IMR-90 (cell line): ENCODE data around the gene SPAG7. TPM values are rescaled to one million over a fixed set of nuclear protein-coding genes. Genes with fewer than 3 reads are reported as not detected.

Experiments
- ATAC-seq: fragments of 200-7000 bp; cut with Tn5 transposase; 2 replicates; pipeline ENCODE4 v1.9.1; 2020; ENCODE audit warnings: low read depth, mild to moderate bottlenecking, moderate library complexity
- BruUV-seq: library from RNA; stranded (reverse); fragments of 400-500 nt; replicated peaks from 2 replicates; lab custom pipeline; 2021; lab: Mats Ljungman, UMichigan
- CTCF ChIA-PET: fragments of 300-600 bp; formaldehyde crosslinking; extraction: SDS; loops from one replicate; lab custom pipeline; 2021; ENCODE audit warnings: antibody characterized with exemption; lab: Yijun Ruan, JAX
- POLR2A ChIA-PET: fragments of 300-600 bp; sonication (Branson Sonifier 250); formaldehyde crosslinking; loops from one replicate; lab custom pipeline; 2022; ENCODE audit warnings: antibody characterized with exemption; ENCODE audit not compliant: unreplicated experiment; lab: Charles Lee
- DNase-seq: peaks from one replicate; pipeline ENCODE4 v3.0.0; 2013
- H2AFZ ChIP-seq: replicated peaks from 2 replicates; pipeline ENCODE3; 2013; ENCODE audit warnings: low read length, mild to moderate bottlenecking; ENCODE audit not compliant: poor library complexity
- H2AK5ac ChIP-seq: 2 replicates; pipeline ENCODE4 v1.6.1; 2013; ENCODE audit warnings: low read depth, low read length, inconsistent platforms
- H2AK9ac ChIP-seq: replicated peaks from 2 replicates; pipeline ENCODE3; 2013; ENCODE audit warnings: mild to moderate bottlenecking, low read depth, low read length, moderate library complexity; ENCODE audit not compliant: poor library complexity
- H2BK120ac ChIP-seq: 2 replicates; pipeline ENCODE4 v1.6.1; 2013; ENCODE audit warnings: low read depth, low read length, inconsistent platforms
- H2BK15ac ChIP-seq: 3 replicates; pipeline ENCODE4 v1.6.1; 2013; ENCODE audit warnings: low read depth, low read length, inconsistent platforms
- H2BK20ac ChIP-seq: 2 replicates; pipeline ENCODE4 v1.6.1; 2013; ENCODE audit warnings: low read depth, mild to moderate bottlenecking, inconsistent platforms, low read length, moderate library complexity
- H2BK5ac ChIP-seq: 2 replicates; pipeline ENCODE4 v1.6.1; 2013; ENCODE audit warnings: mild to moderate bottlenecking, low read depth, low read length, inconsistent platforms; ENCODE audit not compliant: poor library complexity, severe bottlenecking
- H3K14ac ChIP-seq: replicated peaks from 2 replicates; pipeline ENCODE4 v1.6.1; 2013; ENCODE audit warnings: low read depth, low read length, inconsistent platforms
- H3K18ac ChIP-seq: 2 replicates; pipeline ENCODE4 v1.6.1; 2013; ENCODE audit warnings: low read depth, low read length, control low read depth
- H3K23ac ChIP-seq: 2 replicates; pipeline ENCODE4 v1.6.1; 2013; ENCODE audit warnings: low read depth, low read length, inconsistent platforms
- H3K27ac ChIP-seq: 2 replicates; pipeline ENCODE4 v1.5.1; 2013; ENCODE audit warnings: mild to moderate bottlenecking, control low read depth, low read length; ENCODE audit not compliant: insufficient read depth
- H3K27me3 ChIP-seq: 2 replicates; pipeline ENCODE4 v1.6.1; 2013; ENCODE audit warnings: low read length; ENCODE audit not compliant: control insufficient read depth, insufficient read depth
- H3K36me3 ChIP-seq: 2 replicates; pipeline ENCODE4 v1.6.1; 2013; ENCODE audit warnings: low read length, mixed read lengths; ENCODE audit not compliant: control insufficient read depth, insufficient read depth
- H3K4ac ChIP-seq: 2 replicates; pipeline ENCODE4 v1.6.1; 2013; ENCODE audit warnings: low read depth, low read length, inconsistent platforms
- H3K4me1 ChIP-seq: 2 replicates; pipeline ENCODE4 v1.6.1; 2013; ENCODE audit warnings: low read length, mixed read lengths; ENCODE audit not compliant: control insufficient read depth, insufficient read depth
- H3K4me2 ChIP-seq: 2 replicates; pipeline ENCODE4 v1.6.1; 2013; ENCODE audit warnings: low read depth, mild to moderate bottlenecking, control low read depth, low read length, moderate library complexity
- H3K4me3 ChIP-seq: 2 replicates; pipeline ENCODE4 v1.5.1; 2013; ENCODE audit warnings: low read depth, mild to moderate bottlenecking, control low read depth, low read length, moderate library complexity; ENCODE audit not compliant: insufficient read depth
- H3K56ac ChIP-seq: 2 replicates; pipeline ENCODE4 v1.6.1; 2013; ENCODE audit warnings: low read length, inconsistent platforms; ENCODE audit not compliant: insufficient read depth; ENCODE audit errors: extremely low read depth
- H3K79me1 ChIP-seq, 2 experiments: 2 replicates each; pipeline ENCODE4 v1.6.1; 2013; ENCODE audit warnings: low read length in 2 of 2, inconsistent platforms in 1 of 2, low read depth in 1 of 2
- H3K9ac ChIP-seq: 2 replicates; pipeline ENCODE4 v1.6.1; 2013; ENCODE audit warnings: low read depth, low read length, control low read depth
- H3K9me1 ChIP-seq: 2 replicates; pipeline ENCODE4 v1.6.1; 2013; ENCODE audit warnings: low read length, inconsistent platforms; ENCODE audit not compliant: insufficient read depth
- H3K9me3 ChIP-seq: 2 replicates; pipeline ENCODE4 v1.6.1; 2013; ENCODE audit warnings: low read length; ENCODE audit not compliant: control insufficient read depth, insufficient read depth
- H4K20me1 ChIP-seq: 2 replicates; pipeline ENCODE4 v1.6.1; 2013; ENCODE audit warnings: low read length, inconsistent platforms; ENCODE audit not compliant: insufficient read depth
- H4K5ac ChIP-seq: 2 replicates; pipeline ENCODE4 v1.6.1; 2013; ENCODE audit warnings: mild to moderate bottlenecking, low read depth, low read length, control low read depth
- H4K8ac ChIP-seq, 2 experiments: 2 replicates each; pipeline ENCODE4 v1.6.1; 2013; ENCODE audit warnings: low read depth in 2 of 2, low read length in 2 of 2, control low read depth in 1 of 2, inconsistent platforms in 1 of 2
- H4K91ac ChIP-seq: 2 replicates; pipeline ENCODE4 v1.6.1; 2013; ENCODE audit warnings: low read depth, low read length, inconsistent platforms; ENCODE audit not compliant: insufficient read depth
- CEBPB ChIP-seq: IDR thresholded peaks from 2 replicates; pipeline ENCODE4 v1.6.1; 2012; ENCODE audit warnings: low read depth, low read length, improper control_type of control experiment
- CTCF ChIP-seq: conservative IDR thresholded peaks from 2 replicates; pipeline ENCODE4 v1.5.1; 2012; ENCODE audit warnings: mild to moderate bottlenecking, low read depth, low read length, improper control_type of control experiment
- MXI1 ChIP-seq: IDR thresholded peaks from 2 replicates; pipeline ENCODE4 v1.6.1; 2012; ENCODE audit warnings: low read depth, mild to moderate bottlenecking, low read length, moderate library complexity, borderline replicate concordance
- RAD21 ChIP-seq: IDR thresholded peaks from 2 replicates; pipeline ENCODE4 v1.6.1; 2012; ENCODE audit warnings: low read length, improper control_type of control experiment
- RCOR1 ChIP-seq: IDR thresholded peaks from 2 replicates; pipeline ENCODE4 v1.6.1; 2012; ENCODE audit warnings: mild to moderate bottlenecking, low read length, improper control_type of control experiment; ENCODE audit not compliant: insufficient replicate concordance
- SMC3 ChIP-seq: fragments of 150-350 bp; IDR thresholded peaks from 2 replicates; pipeline ENCODE4 v1.6.1; 2016; ENCODE audit warnings: low read depth, mild to moderate bottlenecking, antibody characterized with exemption, low read length, moderate library complexity
- USF2 ChIP-seq: fragments of 150-350 bp; IDR thresholded peaks from 2 replicates; pipeline ENCODE4 v1.6.1; 2017; ENCODE audit warnings: mild to moderate bottlenecking, antibody characterized with exemption, low read length, low read depth
- WGBS, 2 experiments: methylation state at CpG; one replicate each; pipeline versions ENCODE4 v1.1.5 to v1.1.7; 2013; ENCODE audit warnings: missing lambda C conversion rate in 2 of 2; ENCODE audit not compliant: insufficient read length in 1 of 2; ENCODE audit errors: extremely low coverage in 2 of 2; 5-methylcytosine and 5-hydroxymethylcytosine counted together
- dilution Hi-C: fragments of 300-500 bp; cut with HindIII; formaldehyde crosslinking; loops from one replicate; pipeline ENCODE4 v1.14.3; 2018; ENCODE audit warnings: low sequenced_read_pairs; ENCODE audit not compliant: unreplicated experiment
- in situ Hi-C: fragments of 300-500 bp; cut with MboI; formaldehyde crosslinking; loops from 3 replicates; pipeline ENCODE4 v1.14.3; 2019; ENCODE audit warnings: low sequenced_read_pairs, inconsistent platforms, mixed read lengths
- intact Hi-C: fragments of 100-400 bp; cut with micrococcal nuclease; formaldehyde crosslinking; loops from 2 replicates; pipeline ENCODE4 v1.10.0; 2022
- polyA plus RNA-seq, 3 experiments: library from polyadenylated mRNA; depleted of rRNA; stranded (reverse); fragments of >200 nt; gene quantifications; 2 replicates each; pipeline ENCODE4 v1.2.3, GENCODE V29; 2012; ENCODE audit warnings: low replicate concordance in 1 of 3
- total RNA-seq: library from RNA; depleted of rRNA; stranded (reverse); fragments of >200 nt; gene quantifications from 2 replicates; pipeline ENCODE4 v1.2.3, GENCODE V29; 2012

Gene SPAG7
- total and polyA plus RNA-seq, 2 of the 4 experiments (the other 2 are of a cell fraction), result 50.2 to 108 TPM

GRCh38 chr17:4939546-4939795 is 28.1 kb downstream of the SPAG7 start:
- in situ Hi-C loops (no loop called here), intact Hi-C loops (no loop called here), dilution Hi-C loops (no loop called here)
- H3K18ac ChIP-seq, result no peak overlapping the region
- peaks cover 9% of the 10 kb centered on the region for H3K4me1 ChIP-seq
- peaks cover 33% of the 10 kb centered on the region for H4K20me1 ChIP-seq
- CTCF ChIA-PET, result interaction anchor here (0.5 to 1.6 kb wide), 2 partner anchors 28 to 41 kb away, joined by 3 read pairs; partner anchors contain the start of gene SPAG7
- H2AK5ac ChIP-seq, result peak overlapping the region; percentile 81
- H3K9me3 ChIP-seq, result no peaks in the 10 kb centered on the region
- no TSS peak for BruUV-seq
- peak overlapping the region; percentile 82 for H3K4ac ChIP-seq
- H3K9ac ChIP-seq, result peak overlapping the region; percentile 81
- peaks cover 21 to 56% of the 10 kb centered on the region in 2 experiments; a peak in 3 of 4 replicates for H3K79me1 ChIP-seq
- H3K4me2 ChIP-seq, result peak overlapping the region; percentile 94
- H3K23ac ChIP-seq, result peak overlapping the region; percentile 99
- H2BK20ac ChIP-seq, result no peak overlapping the region
- ATAC-seq (no peak; the same call in 1 of the 2 replicates), DNase-seq (no peak)
- no peaks in the 10 kb centered on the region for H3K27me3 ChIP-seq
- peak overlapping the region; percentile 71 for H3K27ac ChIP-seq
- H3K4me3 ChIP-seq, result peak overlapping the region; percentile 68
- 4% methylated on average over 7 of the region's 16 CpGs; no CpG with 5 or more reads in 1 of the 2 experiments for WGBS, 2 experiments
- peak overlapping the region; percentile 89 for H2AFZ ChIP-seq
- peak overlapping the region; percentile 1 to 71; a peak in 2 of 4 replicates for H4K8ac ChIP-seq
- POLR2A ChIA-PET, result interaction anchor here (0.9 to 2.0 kb wide), 2 partner anchors 27 to 31 kb away, joined by 3 to 14 read pairs; partner anchors contain the start of gene SPAG7
- H2BK15ac ChIP-seq, result no peak overlapping the region
- H3K14ac ChIP-seq, result peak overlapping the region; percentile 86
- peaks cover 10% of the 10 kb centered on the region for H3K9me1 ChIP-seq
- peak overlapping the region; percentile 74 for H3K56ac ChIP-seq
- H3K36me3 ChIP-seq, result peaks cover 38% of the 10 kb centered on the region
- peak overlapping the region; percentile 97 for H2AK9ac ChIP-seq
- H4K5ac ChIP-seq, result no peak overlapping the region
- H2BK120ac ChIP-seq, result no peak overlapping the region
- TF ChIP-seq RAD21, result no peak
- no peak for TF ChIP-seq CTCF
- TF ChIP-seq CEBPB, result peak; percentile 84
- no peak for TF ChIP-seq SMC3
- TF ChIP-seq RCOR1, result no peak
- TF ChIP-seq MXI1, result no peak
- TF ChIP-seq USF2, result no peak
- peak overlapping the region; percentile 51 for H4K91ac ChIP-seq
- H2BK5ac ChIP-seq, result peak overlapping the region; percentile 47
